IMR-90 (cell line): ENCODE data around the gene PTPRN2. TPM values are rescaled to one million over a fixed set of nuclear protein-coding genes. Genes with fewer than 3 reads are reported as not detected.

Experiments
- ATAC-seq: fragments of 200-7000 bp; cut with Tn5 transposase; 2 replicates; pipeline ENCODE4 v1.9.1; 2020; ENCODE audit warnings: low read depth, mild to moderate bottlenecking, moderate library complexity
- BruUV-seq: library from RNA; stranded (reverse); fragments of 400-500 nt; replicated peaks from 2 replicates; lab custom pipeline; 2021; lab: Mats Ljungman, UMichigan
- CTCF ChIA-PET: fragments of 300-600 bp; formaldehyde crosslinking; extraction: SDS; loops from one replicate; lab custom pipeline; 2021; ENCODE audit warnings: antibody characterized with exemption; lab: Yijun Ruan, JAX
- POLR2A ChIA-PET: fragments of 300-600 bp; sonication (Branson Sonifier 250); formaldehyde crosslinking; loops from one replicate; lab custom pipeline; 2022; ENCODE audit warnings: antibody characterized with exemption; ENCODE audit not compliant: unreplicated experiment; lab: Charles Lee
- DNase-seq: peaks from one replicate; pipeline ENCODE4 v3.0.0; 2013
- H2AFZ ChIP-seq: replicated peaks from 2 replicates; pipeline ENCODE3; 2013; ENCODE audit warnings: low read length, mild to moderate bottlenecking; ENCODE audit not compliant: poor library complexity
- H2AK5ac ChIP-seq: 2 replicates; pipeline ENCODE4 v1.6.1; 2013; ENCODE audit warnings: low read depth, low read length, inconsistent platforms
- H2AK9ac ChIP-seq: replicated peaks from 2 replicates; pipeline ENCODE3; 2013; ENCODE audit warnings: mild to moderate bottlenecking, low read depth, low read length, moderate library complexity; ENCODE audit not compliant: poor library complexity
- H2BK120ac ChIP-seq: 2 replicates; pipeline ENCODE4 v1.6.1; 2013; ENCODE audit warnings: low read depth, low read length, inconsistent platforms
- H2BK15ac ChIP-seq: 3 replicates; pipeline ENCODE4 v1.6.1; 2013; ENCODE audit warnings: low read depth, low read length, inconsistent platforms
- H2BK20ac ChIP-seq: 2 replicates; pipeline ENCODE4 v1.6.1; 2013; ENCODE audit warnings: low read depth, mild to moderate bottlenecking, inconsistent platforms, low read length, moderate library complexity
- H2BK5ac ChIP-seq: 2 replicates; pipeline ENCODE4 v1.6.1; 2013; ENCODE audit warnings: mild to moderate bottlenecking, low read depth, low read length, inconsistent platforms; ENCODE audit not compliant: poor library complexity, severe bottlenecking
- H3K14ac ChIP-seq: replicated peaks from 2 replicates; pipeline ENCODE4 v1.6.1; 2013; ENCODE audit warnings: low read depth, low read length, inconsistent platforms
- H3K18ac ChIP-seq: 2 replicates; pipeline ENCODE4 v1.6.1; 2013; ENCODE audit warnings: low read depth, low read length, control low read depth
- H3K23ac ChIP-seq: 2 replicates; pipeline ENCODE4 v1.6.1; 2013; ENCODE audit warnings: low read depth, low read length, inconsistent platforms
- H3K27ac ChIP-seq: 2 replicates; pipeline ENCODE4 v1.5.1; 2013; ENCODE audit warnings: mild to moderate bottlenecking, control low read depth, low read length; ENCODE audit not compliant: insufficient read depth
- H3K27me3 ChIP-seq: 2 replicates; pipeline ENCODE4 v1.6.1; 2013; ENCODE audit warnings: low read length; ENCODE audit not compliant: control insufficient read depth, insufficient read depth
- H3K36me3 ChIP-seq: 2 replicates; pipeline ENCODE4 v1.6.1; 2013; ENCODE audit warnings: low read length, mixed read lengths; ENCODE audit not compliant: control insufficient read depth, insufficient read depth
- H3K4ac ChIP-seq: 2 replicates; pipeline ENCODE4 v1.6.1; 2013; ENCODE audit warnings: low read depth, low read length, inconsistent platforms
- H3K4me1 ChIP-seq: 2 replicates; pipeline ENCODE4 v1.6.1; 2013; ENCODE audit warnings: low read length, mixed read lengths; ENCODE audit not compliant: control insufficient read depth, insufficient read depth
- H3K4me2 ChIP-seq: 2 replicates; pipeline ENCODE4 v1.6.1; 2013; ENCODE audit warnings: low read depth, mild to moderate bottlenecking, control low read depth, low read length, moderate library complexity
- H3K4me3 ChIP-seq: 2 replicates; pipeline ENCODE4 v1.5.1; 2013; ENCODE audit warnings: low read depth, mild to moderate bottlenecking, control low read depth, low read length, moderate library complexity; ENCODE audit not compliant: insufficient read depth
- H3K56ac ChIP-seq: 2 replicates; pipeline ENCODE4 v1.6.1; 2013; ENCODE audit warnings: low read length, inconsistent platforms; ENCODE audit not compliant: insufficient read depth; ENCODE audit errors: extremely low read depth
- H3K79me1 ChIP-seq, 2 experiments: 2 replicates each; pipeline ENCODE4 v1.6.1; 2013; ENCODE audit warnings: low read length in 2 of 2, inconsistent platforms in 1 of 2, low read depth in 1 of 2
- H3K9ac ChIP-seq: 2 replicates; pipeline ENCODE4 v1.6.1; 2013; ENCODE audit warnings: low read depth, low read length, control low read depth
- H3K9me1 ChIP-seq: 2 replicates; pipeline ENCODE4 v1.6.1; 2013; ENCODE audit warnings: low read length, inconsistent platforms; ENCODE audit not compliant: insufficient read depth
- H3K9me3 ChIP-seq: 2 replicates; pipeline ENCODE4 v1.6.1; 2013; ENCODE audit warnings: low read length; ENCODE audit not compliant: control insufficient read depth, insufficient read depth
- H4K20me1 ChIP-seq: 2 replicates; pipeline ENCODE4 v1.6.1; 2013; ENCODE audit warnings: low read length, inconsistent platforms; ENCODE audit not compliant: insufficient read depth
- H4K5ac ChIP-seq: 2 replicates; pipeline ENCODE4 v1.6.1; 2013; ENCODE audit warnings: mild to moderate bottlenecking, low read depth, low read length, control low read depth
- H4K8ac ChIP-seq, 2 experiments: 2 replicates each; pipeline ENCODE4 v1.6.1; 2013; ENCODE audit warnings: low read depth in 2 of 2, low read length in 2 of 2, control low read depth in 1 of 2, inconsistent platforms in 1 of 2
- H4K91ac ChIP-seq: 2 replicates; pipeline ENCODE4 v1.6.1; 2013; ENCODE audit warnings: low read depth, low read length, inconsistent platforms; ENCODE audit not compliant: insufficient read depth
- MAFK ChIP-seq: IDR thresholded peaks from 2 replicates; pipeline ENCODE4 v1.6.1; 2012; ENCODE audit warnings: low read depth, low read length, improper control_type of control experiment
- MAZ ChIP-seq: IDR thresholded peaks from 2 replicates; pipeline ENCODE4 v1.6.1; 2012; ENCODE audit warnings: low read depth, mild to moderate bottlenecking, low read length, improper control_type of control experiment, moderate library complexity, borderline replicate concordance
- RCOR1 ChIP-seq: IDR thresholded peaks from 2 replicates; pipeline ENCODE4 v1.6.1; 2012; ENCODE audit warnings: mild to moderate bottlenecking, low read length, improper control_type of control experiment; ENCODE audit not compliant: insufficient replicate concordance
- USF2 ChIP-seq: fragments of 150-350 bp; IDR thresholded peaks from 2 replicates; pipeline ENCODE4 v1.6.1; 2017; ENCODE audit warnings: mild to moderate bottlenecking, antibody characterized with exemption, low read length, low read depth
- whole genome bisulfite sequencing, 2 experiments: methylation state at CpG; one replicate each; pipeline versions ENCODE4 v1.1.5 to v1.1.7; 2013; ENCODE audit warnings: missing lambda C conversion rate in 2 of 2; ENCODE audit not compliant: insufficient read length in 1 of 2; ENCODE audit errors: extremely low coverage in 2 of 2; 5-methylcytosine and 5-hydroxymethylcytosine counted together
- dilution Hi-C: fragments of 300-500 bp; cut with HindIII; formaldehyde crosslinking; loops from one replicate; pipeline ENCODE4 v1.14.3; 2018; ENCODE audit warnings: low sequenced_read_pairs; ENCODE audit not compliant: unreplicated experiment
- in situ Hi-C: fragments of 300-500 bp; cut with MboI; formaldehyde crosslinking; loops from 3 replicates; pipeline ENCODE4 v1.14.3; 2019; ENCODE audit warnings: low sequenced_read_pairs, inconsistent platforms, mixed read lengths
- intact Hi-C: fragments of 100-400 bp; cut with micrococcal nuclease; formaldehyde crosslinking; loops from 2 replicates; pipeline ENCODE4 v1.10.0; 2022
- polyA plus RNA-seq, 3 experiments: library from polyadenylated mRNA; depleted of rRNA; stranded (reverse); fragments of >200 nt; gene quantifications; 2 replicates each; pipeline ENCODE4 v1.2.3, GENCODE V29; 2012; ENCODE audit warnings: low replicate concordance in 1 of 3
- total RNA-seq: library from RNA; depleted of rRNA; stranded (reverse); fragments of >200 nt; gene quantifications from 2 replicates; pipeline ENCODE4 v1.2.3, GENCODE V29; 2012

PTPRN2 gene
- total and polyA plus RNA-seq, 2 of the 4 experiments (the other 2 are of a cell fraction): 0.03 TPM; not detected in 1

GRCh38 chr7:157687158-157687557 lies 900.5 kb downstream of the PTPRN2 start:
- no peak overlapping the region for H3K27ac ChIP-seq
- H3K4me3 ChIP-seq: no peak overlapping the region
- CTCF ChIA-PET: no interaction called here
- no peak overlapping the region for H3K18ac ChIP-seq
- no peak overlapping the region for H4K8ac ChIP-seq
- no peak overlapping the region for H2AK5ac ChIP-seq
- no peaks in the 10 kb centered on the region for H3K9me1 ChIP-seq
- no peaks in the 10 kb centered on the region for H4K20me1 ChIP-seq
- dilution Hi-C loops (no loop called here), in situ Hi-C loops (no loop called here), intact Hi-C loops (no loop called here)
- no peak for TF ChIP-seq RCOR1
- no peak for TF ChIP-seq USF2
- no peak for TF ChIP-seq MAFK
- TF ChIP-seq MAZ: no peak
- no peak overlapping the region for H2BK5ac ChIP-seq
- no peak overlapping the region for H3K4me2 ChIP-seq
- H3K14ac ChIP-seq: no peak overlapping the region
- H3K36me3 ChIP-seq: no peaks in the 10 kb centered on the region
- H2BK15ac ChIP-seq: no peak overlapping the region
- H2AK9ac ChIP-seq: no peak overlapping the region
- no peaks in the 10 kb centered on the region for H3K4me1 ChIP-seq
- DNase-seq: no peak
- H3K79me1 ChIP-seq: no peaks in the 10 kb centered on the region
- no peak overlapping the region for H2BK20ac ChIP-seq
- H4K91ac ChIP-seq: no peak overlapping the region
- H2BK120ac ChIP-seq: no peak overlapping the region
- H2AFZ ChIP-seq: no peak overlapping the region
- H3K4ac ChIP-seq: no peak overlapping the region
- no peak for ATAC-seq
- BruUV-seq: no TSS peak
- H3K56ac ChIP-seq: no peak overlapping the region
- no peak overlapping the region for H4K5ac ChIP-seq
- peaks cover 30% of the 10 kb centered on the region for H3K27me3 ChIP-seq
- H3K23ac ChIP-seq: no peak overlapping the region
- WGBS, 2 experiments: no CpG with 5 or more reads among the region's 5 CpGs
- POLR2A ChIA-PET: no interaction called here
- no peaks in the 10 kb centered on the region for H3K9me3 ChIP-seq
- no peak overlapping the region for H3K9ac ChIP-seq
